ENCODE measurements around the gene RNF213. TPM values are rescaled to one million over a fixed set of nuclear protein-coding genes. Genes with fewer than 3 reads are reported as not detected.

The RNF213 gene
- total and polyA plus RNA-seq, 4 donors: 18.2 to 104 (median 33.5) TPM

GRCh38 chr17:80317706-80317980 is 57.0 kb downstream of the RNF213 start:
- WGBS: 80% methylated on average over 5 of the region's 5 CpGs
- Histone ChIP-seq H3K27ac (ENCODE audit: low read depth in 1 of 2, low read length in 2 of 2) (no peak overlapping the region), H3K27me3 (ENCODE audit: control insufficient read depth in 4 of 4, insufficient read depth in 4 of 4, low read length in 3 of 4) (no peaks in the 10 kb centered on the region), H3K9me3 (ENCODE audit: control insufficient read depth in 4 of 4, low read length in 3 of 4) (no peaks in the 10 kb centered on the region), H3K4me1 (ENCODE audit: control insufficient read depth in 4 of 4, insufficient read depth in 4 of 4, low read length in 3 of 4) (no peaks in the 10 kb centered on the region), H3K9ac (ENCODE audit: low read depth in 1 of 2, low read length in 2 of 2) (no peak overlapping the region), H3K4me3 (ENCODE audit: low read depth in 1 of 3, low read length in 3 of 3) (no peak overlapping the region), H3K36me3 (ENCODE audit: control insufficient read depth in 4 of 4, insufficient read depth in 3 of 4, low read depth in 1 of 4, low read length in 3 of 4) (peaks cover 13 to 64% (median 48%) of the 10 kb centered on the region in 4 donors)
- TF ChIP-seq NR2F2 (IDR thresholded peaks at IDR 0.05) (no peak), YY1 (IDR thresholded peaks at IDR 0.05) (no peak), TAF1 (conservative IDR thresholded peaks at IDR 0.05) (no peak), GABPA (IDR thresholded peaks at IDR 0.05 in 1 of 2, conservative IDR thresholded peaks at IDR 0.05 in 1 of 2) (no peak), RXRA (IDR thresholded peaks at IDR 0.05) (no peak), JUND (IDR thresholded peaks at IDR 0.05) (no peak), HNF4G (IDR thresholded peaks at IDR 0.05) (no peak), FOXA2 (IDR thresholded peaks at IDR 0.05) (no peak), SP1 (IDR thresholded peaks at IDR 0.05) (no peak), FOXA1 (IDR thresholded peaks at IDR 0.05) (no peak), MAX (IDR thresholded peaks at IDR 0.05) (no peak), RAD21 (IDR thresholded peaks at IDR 0.05) (no peak), EGR1 (IDR thresholded peaks at IDR 0.05; ENCODE audit: low read depth in 2 of 2) (no peak)
- TF ChIP-seq, protein P1, sequence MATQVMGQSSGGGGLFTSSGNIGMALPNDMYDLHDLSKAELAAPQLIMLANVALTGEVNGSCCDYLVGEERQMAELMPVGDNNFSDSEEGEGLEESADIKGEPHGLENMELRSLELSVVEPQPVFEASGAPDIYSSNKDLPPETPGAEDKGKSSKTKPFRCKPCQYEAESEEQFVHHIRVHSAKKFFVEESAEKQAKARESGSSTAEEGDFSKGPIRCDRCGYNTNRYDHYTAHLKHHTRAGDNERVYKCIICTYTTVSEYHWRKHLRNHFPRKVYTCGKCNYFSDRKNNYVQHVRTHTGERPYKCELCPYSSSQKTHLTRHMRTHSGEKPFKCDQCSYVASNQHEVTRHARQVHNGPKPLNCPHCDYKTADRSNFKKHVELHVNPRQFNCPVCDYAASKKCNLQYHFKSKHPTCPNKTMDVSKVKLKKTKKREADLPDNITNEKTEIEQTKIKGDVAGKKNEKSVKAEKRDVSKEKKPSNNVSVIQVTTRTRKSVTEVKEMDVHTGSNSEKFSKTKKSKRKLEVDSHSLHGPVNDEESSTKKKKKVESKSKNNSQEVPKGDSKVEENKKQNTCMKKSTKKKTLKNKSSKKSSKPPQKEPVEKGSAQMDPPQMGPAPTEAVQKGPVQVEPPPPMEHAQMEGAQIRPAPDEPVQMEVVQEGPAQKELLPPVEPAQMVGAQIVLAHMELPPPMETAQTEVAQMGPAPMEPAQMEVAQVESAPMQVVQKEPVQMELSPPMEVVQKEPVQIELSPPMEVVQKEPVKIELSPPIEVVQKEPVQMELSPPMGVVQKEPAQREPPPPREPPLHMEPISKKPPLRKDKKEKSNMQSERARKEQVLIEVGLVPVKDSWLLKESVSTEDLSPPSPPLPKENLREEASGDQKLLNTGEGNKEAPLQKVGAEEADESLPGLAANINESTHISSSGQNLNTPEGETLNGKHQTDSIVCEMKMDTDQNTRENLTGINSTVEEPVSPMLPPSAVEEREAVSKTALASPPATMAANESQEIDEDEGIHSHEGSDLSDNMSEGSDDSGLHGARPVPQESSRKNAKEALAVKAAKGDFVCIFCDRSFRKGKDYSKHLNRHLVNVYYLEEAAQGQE (IDR thresholded peaks at IDR 0.05): no peak
- TF ChIP-seq, protein P2, sequence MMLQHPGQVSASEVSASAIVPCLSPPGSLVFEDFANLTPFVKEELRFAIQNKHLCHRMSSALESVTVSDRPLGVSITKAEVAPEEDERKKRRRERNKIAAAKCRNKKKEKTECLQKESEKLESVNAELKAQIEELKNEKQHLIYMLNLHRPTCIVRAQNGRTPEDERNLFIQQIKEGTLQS (IDR thresholded peaks at IDR 0.05): no peak
- TF ChIP-seq, protein P3, sequence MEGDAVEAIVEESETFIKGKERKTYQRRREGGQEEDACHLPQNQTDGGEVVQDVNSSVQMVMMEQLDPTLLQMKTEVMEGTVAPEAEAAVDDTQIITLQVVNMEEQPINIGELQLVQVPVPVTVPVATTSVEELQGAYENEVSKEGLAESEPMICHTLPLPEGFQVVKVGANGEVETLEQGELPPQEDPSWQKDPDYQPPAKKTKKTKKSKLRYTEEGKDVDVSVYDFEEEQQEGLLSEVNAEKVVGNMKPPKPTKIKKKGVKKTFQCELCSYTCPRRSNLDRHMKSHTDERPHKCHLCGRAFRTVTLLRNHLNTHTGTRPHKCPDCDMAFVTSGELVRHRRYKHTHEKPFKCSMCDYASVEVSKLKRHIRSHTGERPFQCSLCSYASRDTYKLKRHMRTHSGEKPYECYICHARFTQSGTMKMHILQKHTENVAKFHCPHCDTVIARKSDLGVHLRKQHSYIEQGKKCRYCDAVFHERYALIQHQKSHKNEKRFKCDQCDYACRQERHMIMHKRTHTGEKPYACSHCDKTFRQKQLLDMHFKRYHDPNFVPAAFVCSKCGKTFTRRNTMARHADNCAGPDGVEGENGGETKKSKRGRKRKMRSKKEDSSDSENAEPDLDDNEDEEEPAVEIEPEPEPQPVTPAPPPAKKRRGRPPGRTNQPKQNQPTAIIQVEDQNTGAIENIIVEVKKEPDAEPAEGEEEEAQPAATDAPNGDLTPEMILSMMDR (IDR thresholded peaks at IDR 0.05; ENCODE audit: low read depth, low read length, missing input control): no peak
- DNase-seq (ENCODE audit: low spot score): no peak

GRCh38 chr17:80318166-80318565 is 57.5 kb downstream of the RNF213 start:
- H3K27ac ChIP-seq (ENCODE audit: low read depth in 1 of 2, low read length in 2 of 2): no peak overlapping the region
- no peak for DNase-seq (ENCODE audit: low spot score)
- TF ChIP-seq ZBTB33 (IDR thresholded peaks at IDR 0.05) (no peak), YY1 (IDR thresholded peaks at IDR 0.05) (no peak), JUND (IDR thresholded peaks at IDR 0.05) (no peak)
- TF ChIP-seq, protein P1 (IDR thresholded peaks at IDR 0.05): no peak
- H3K4me3 ChIP-seq (ENCODE audit: low read depth in 1 of 3, low read length in 3 of 3): no peak overlapping the region
- WGBS: 96% methylated on average over 6 of the region's 6 CpGs
- H3K9me3 ChIP-seq (ENCODE audit: control insufficient read depth in 4 of 4, low read length in 3 of 4): no peaks in the 10 kb centered on the region
- H3K27me3 ChIP-seq (ENCODE audit: control insufficient read depth in 4 of 4, insufficient read depth in 4 of 4, low read length in 3 of 4): no peaks in the 10 kb centered on the region
- peaks cover 10 to 63% (median 47%) of the 10 kb centered on the region in 4 donors for H3K36me3 ChIP-seq (ENCODE audit: control insufficient read depth in 4 of 4, insufficient read depth in 3 of 4, low read depth in 1 of 4, low read length in 3 of 4)
- no peaks in the 10 kb centered on the region for H3K4me1 ChIP-seq (ENCODE audit: control insufficient read depth in 4 of 4, insufficient read depth in 4 of 4, low read length in 3 of 4)
- H3K9ac ChIP-seq (ENCODE audit: low read depth in 1 of 2, low read length in 2 of 2): no peak overlapping the region

Data from liver (tissue), 9 donors.